K562 (cell line): Measurements from ENCODE around the gene CNGA3. TPM values are rescaled to one million over a fixed set of nuclear protein-coding genes. Genes with fewer than 3 reads are reported as not detected.

Source experiments
- ATAC-seq: fragments of 200-7000 bp; cut with Tn5 transposase; 3 replicates; pipeline ENCODE4 v1.9.1; 2020; ENCODE audit warnings: moderate library complexity
- BruUV-seq: library from RNA; stranded (reverse); fragments of 400-500 nt; replicated peaks from 2 replicates; lab custom pipeline; 2021; lab: Mats Ljungman, UMichigan
- CTCF ChIA-PET: fragments of 300-600 bp; formaldehyde crosslinking; extraction: SDS; loops from one replicate; lab custom pipeline; 2021; ENCODE audit warnings: low intra/inter-chr PET ratio; lab: Yijun Ruan, JAX
- POLR2A ChIA-PET: fragments of 300-600, 350-650 bp; sonication (Branson Sonifier 250); formaldehyde crosslinking; extraction: SDS; loops from one replicate; lab custom pipeline; 2021; ENCODE audit warnings: antibody characterized with exemption, inconsistent platforms; lab: Yijun Ruan, JAX
- DNase-seq, 4 experiments: peaks; one replicate each; pipeline versions ENCODE4 v3.0.0 to v3.0.0-alpha.2; 2011 to 2018; ENCODE audit warnings: low spot score in 3 of 4, mixed read lengths in 3 of 4; ENCODE audit errors: extremely low read depth in 1 of 4
- FAIRE-seq: peaks from 2 replicates; lab custom pipeline; 2011; peaks lifted over from hg19 to GRCh38; lab: Jason Lieb, UNC
- H2AFZ ChIP-seq: 2 replicates; pipeline ENCODE4 v1.6.0; 2011; ENCODE audit warnings: low read depth, low read length, control low read depth, inconsistent platforms
- H3K27ac ChIP-seq: fragments of 200-600 bp; 3 replicates; pipeline ENCODE4 v1.8.0; 2011; ENCODE audit warnings: low read depth, mild to moderate bottlenecking, control low read depth, inconsistent platforms, low read length, moderate library complexity, mixed read lengths; ENCODE audit errors: extremely low read depth
- H3K27me3 ChIP-seq, 2 experiments: fragments of 300-600 bp in 1 of 2; 2 replicates in 1 of 2; 3 replicates in 1 of 2; pipeline versions ENCODE4 v1.6.0 to v1.8.0; 2011; ENCODE audit warnings: inconsistent platforms in 2 of 2, low read length in 2 of 2, mild to moderate bottlenecking in 1 of 2, mixed read lengths in 1 of 2, moderate library complexity in 1 of 2; ENCODE audit not compliant: control insufficient read depth in 2 of 2, insufficient read depth in 2 of 2
- H3K36me3 ChIP-seq: fragments of 300-600 bp; 3 replicates; pipeline ENCODE4 v1.8.0; 2011; ENCODE audit warnings: mild to moderate bottlenecking, low read length, inconsistent platforms; ENCODE audit not compliant: control insufficient read depth, insufficient read depth
- H3K4me1 ChIP-seq, 2 experiments: fragments of 200-600 bp in 1 of 2; replicated peaks in 1 of 2; 2 replicates in 1 of 2; 3 replicates in 1 of 2; pipeline versions ENCODE4 v1.5.1 to v1.8.0; 2011; ENCODE audit warnings: inconsistent platforms in 2 of 2, low read length in 2 of 2, mild to moderate bottlenecking in 1 of 2, mixed read lengths in 1 of 2, moderate library complexity in 1 of 2; ENCODE audit not compliant: control insufficient read depth in 2 of 2, insufficient read depth in 2 of 2
- H3K4me2 ChIP-seq: 2 replicates; pipeline ENCODE4 v1.6.1; 2011; ENCODE audit warnings: low read length, control low read depth, inconsistent platforms, mixed read lengths; ENCODE audit not compliant: insufficient read depth
- H3K4me3 ChIP-seq: fragments of 200-600 bp; sonication (generic), shearing (Covaris generic); 2 replicates; pipeline ENCODE4 v1.5.1; 2016; ENCODE audit warnings: control low read depth, inconsistent platforms
- H3K79me2 ChIP-seq: fragments of 200-600 bp; 3 replicates; pipeline ENCODE4 v1.8.0; 2011; ENCODE audit warnings: low read length, inconsistent platforms; ENCODE audit not compliant: control insufficient read depth, insufficient read depth
- H3K9ac ChIP-seq, 2 experiments: 2 replicates each; pipeline versions ENCODE4 v1.6.0 to v1.6.1; 2011; ENCODE audit warnings: low read depth in 2 of 2, low read length in 2 of 2, control low read depth in 1 of 2, inconsistent platforms in 1 of 2, mild to moderate bottlenecking in 1 of 2, mixed read lengths in 1 of 2; ENCODE audit not compliant: insufficient read depth in 1 of 2
- H3K9me1 ChIP-seq: one replicate; pipeline ENCODE4 v1.6.0; 2011; ENCODE audit warnings: inconsistent platforms, mild to moderate bottlenecking, low read length, moderate library complexity; ENCODE audit not compliant: control insufficient read depth, insufficient read depth
- H3K9me3 ChIP-seq: replicated peaks from 2 replicates; pipeline ENCODE4 v1.5.1; 2011; ENCODE audit warnings: low read depth, low read length, inconsistent platforms; ENCODE audit not compliant: control insufficient read depth, insufficient read depth
- H4K20me1 ChIP-seq: replicated peaks from 2 replicates; pipeline ENCODE4 v1.6.1; 2011; ENCODE audit warnings: low read length, inconsistent platforms, mixed read lengths; ENCODE audit not compliant: control insufficient read depth, insufficient read depth
- CCAR2 ChIP-seq: fragments of 200-400 bp; formaldehyde crosslinking; IDR thresholded peaks from 2 replicates; pipeline ENCODE4 v1.6.1; 2017; ENCODE audit warnings: mild to moderate bottlenecking, low read depth, low read length
- HNRNPLL ChIP-seq: fragments of 200-400 bp; formaldehyde crosslinking; IDR thresholded peaks from 2 replicates; pipeline ENCODE4 v1.6.1; 2017; ENCODE audit warnings: low read length, low read depth, mild to moderate bottlenecking; ENCODE audit not compliant: poor library complexity, severe bottlenecking
- IRF1 ChIP-seq: sonication (generic); formaldehyde crosslinking; IDR thresholded peaks from 2 replicates; pipeline ENCODE4 v1.8.0; 2022; ENCODE audit warnings: missing genetic modification reagents, mild to moderate bottlenecking, borderline replicate concordance
- MCM3 ChIP-seq: fragments of 450-650 bp; IDR thresholded peaks from 2 replicates; pipeline ENCODE4 v1.6.1; 2016
- RBFOX2 ChIP-seq: fragments of 200-400 bp; formaldehyde crosslinking; IDR thresholded peaks from 2 replicates; pipeline ENCODE4 v1.6.1; 2017; ENCODE audit warnings: low read depth, mild to moderate bottlenecking, low read length, moderate library complexity
- RCOR1 ChIP-seq, 2 experiments: IDR thresholded peaks; 2 replicates each; pipeline ENCODE4 v1.6.1; 2012; ENCODE audit warnings: low read depth in 2 of 2, low read length in 2 of 2, borderline replicate concordance in 1 of 2, improper control_type of control experiment in 1 of 2
- TCFL5 ChIP-seq: fragments of 250-450 bp; sonication (Bioruptor Pico); conservative IDR thresholded peaks from 2 replicates; pipeline ENCODE4 v1.6.1; 2021; ENCODE audit warnings: mild to moderate bottlenecking, moderate library complexity, matching md5 sums
- XRCC5 ChIP-seq: fragments of 200-400 bp; formaldehyde crosslinking; IDR thresholded peaks from 2 replicates; pipeline ENCODE4 v1.6.1; 2017; ENCODE audit warnings: low read depth, mild to moderate bottlenecking, low read length
- ZC3H8 ChIP-seq: fragments of 450-650 bp; IDR thresholded peaks from 2 replicates; pipeline ENCODE4 v1.6.1; 2017
- ZNF134 ChIP-seq: fragments of 250-450 bp; sonication (Bioruptor Pico); conservative IDR thresholded peaks from 2 replicates; pipeline ENCODE4 v1.4.0; 2020
- ZNF830 ChIP-seq: fragments of 250-450 bp; sonication (Bioruptor Pico); IDR thresholded peaks from 2 replicates; pipeline ENCODE4 v1.5.0; 2021; ENCODE audit warnings: mild to moderate bottlenecking
- WGBS: fragments of 100-300 bp; shearing (Covaris generic); methylation state at CpG from one replicate; pipeline ENCODE4 v1.1.6; 2016; ENCODE audit warnings: low coverage, mixed read lengths; ENCODE audit not compliant: insufficient coverage; ENCODE audit errors: missing lambda C conversion rate; 5-methylcytosine and 5-hydroxymethylcytosine counted together
- in situ Hi-C: fragments of 300-500 bp; cut with MboI; formaldehyde crosslinking; loops from 4 replicates; pipeline ENCODE4 v1.15.0; 2018; ENCODE audit warnings: inconsistent platforms, mixed read lengths
- intact Hi-C: fragments of 100-400 bp; cut with micrococcal nuclease; formaldehyde crosslinking; loops from 2 replicates; pipeline ENCODE4 v1.14.2; 2022
- polyA plus RNA-seq, 8 experiments: library from polyadenylated mRNA; depleted of rRNA in 4 of 8; stranded (reverse) in 5 of 8; unstranded in 3 of 8; fragments of >200 nt; fragmentation: Nextera tagmentation in 2 of 8; fragmentation: Illumina TruSeq in 1 of 8; extraction: Ambion mirVana in 2 of 8; extraction: Trizol in 1 of 8; gene quantifications; 2 replicates each; pipeline versions ENCODE4 v1.2.1 to v1.2.3, GENCODE V29; 2011 to 2014; ENCODE audit warnings: inconsistent platforms in 1 of 8, missing spikeins in 1 of 8
- total RNA-seq, 7 experiments: library from RNA; depleted of rRNA in 6 of 7; stranded (reverse); fragments of >200 nt in 6 of 7; fragmentation: Illumina TruSeq in 2 of 7; extraction: Trizol in 2 of 7; gene quantifications; 2 replicates each; pipeline versions ENCODE4 v1.2.1 to v1.2.3, GENCODE V29; 2011 to 2021; ENCODE audit warnings: low replicate concordance in 1 of 7
- TF ChIP-seq, protein P1 (sequence below): sonication (generic); formaldehyde crosslinking; IDR thresholded peaks from 2 replicates; pipeline ENCODE4 v1.8.1; 2023; ENCODE audit warnings: mild to moderate bottlenecking, missing genetic modification reagents, moderate library complexity
- TF ChIP-seq, protein P2 (sequence below): sonication (generic); formaldehyde crosslinking; IDR thresholded peaks from 2 replicates; pipeline ENCODE4 v1.8.1; 2023; ENCODE audit warnings: mild to moderate bottlenecking, missing genetic modification reagents
- TF ChIP-seq, protein P3 (sequence below): sonication (generic); formaldehyde crosslinking; IDR thresholded peaks from 2 replicates; pipeline ENCODE4 v1.9.0; 2022; ENCODE audit warnings: mild to moderate bottlenecking, missing genetic modification reagents

The CNGA3 gene
- total and polyA plus RNA-seq, 9 of the 15 experiments (the other 6 are each of a cell fraction or from before 2014, with no cell fraction given) = not detected

GRCh38 chr2:98382086-98382485 lies 35.8 kb downstream of the CNGA3 start:
- intact Hi-C loops (loop anchor here (10.0 kb wide), 3 partner anchors 637 to 787 kb away; no protein-coding TSS in a partner anchor), in situ Hi-C loops (loop anchor here (25.0 kb wide), 1 partner anchor 570 kb away; no protein-coding TSS in a partner anchor)
- TF ChIP-seq ZNF134 (CRISPR knock-in tag) = no peak
- TF ChIP-seq, protein P1, sequence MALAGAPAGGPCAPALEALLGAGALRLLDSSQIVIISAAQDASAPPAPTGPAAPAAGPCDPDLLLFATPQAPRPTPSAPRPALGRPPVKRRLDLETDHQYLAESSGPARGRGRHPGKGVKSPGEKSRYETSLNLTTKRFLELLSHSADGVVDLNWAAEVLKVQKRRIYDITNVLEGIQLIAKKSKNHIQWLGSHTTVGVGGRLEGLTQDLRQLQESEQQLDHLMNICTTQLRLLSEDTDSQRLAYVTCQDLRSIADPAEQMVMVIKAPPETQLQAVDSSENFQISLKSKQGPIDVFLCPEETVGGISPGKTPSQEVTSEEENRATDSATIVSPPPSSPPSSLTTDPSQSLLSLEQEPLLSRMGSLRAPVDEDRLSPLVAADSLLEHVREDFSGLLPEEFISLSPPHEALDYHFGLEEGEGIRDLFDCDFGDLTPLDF = no peak
- no peak for TF ChIP-seq XRCC5
- no peak for TF ChIP-seq ZC3H8
- no peak for TF ChIP-seq MCM3
- no peak for TF ChIP-seq HNRNPLL
- TF ChIP-seq CCAR2 = no peak
- no peak for TF ChIP-seq RCOR1 (IDR thresholded peaks at IDR 0.05; ENCODE audit: borderline replicate concordance in 1 of 2, low read depth in 2 of 2, low read length in 2 of 2)
- TF ChIP-seq, protein P2, sequence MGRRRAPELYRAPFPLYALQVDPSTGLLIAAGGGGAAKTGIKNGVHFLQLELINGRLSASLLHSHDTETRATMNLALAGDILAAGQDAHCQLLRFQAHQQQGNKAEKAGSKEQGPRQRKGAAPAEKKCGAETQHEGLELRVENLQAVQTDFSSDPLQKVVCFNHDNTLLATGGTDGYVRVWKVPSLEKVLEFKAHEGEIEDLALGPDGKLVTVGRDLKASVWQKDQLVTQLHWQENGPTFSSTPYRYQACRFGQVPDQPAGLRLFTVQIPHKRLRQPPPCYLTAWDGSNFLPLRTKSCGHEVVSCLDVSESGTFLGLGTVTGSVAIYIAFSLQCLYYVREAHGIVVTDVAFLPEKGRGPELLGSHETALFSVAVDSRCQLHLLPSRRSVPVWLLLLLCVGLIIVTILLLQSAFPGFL (CRISPR knock-in tag) = no peak
- TF ChIP-seq, protein P3, sequence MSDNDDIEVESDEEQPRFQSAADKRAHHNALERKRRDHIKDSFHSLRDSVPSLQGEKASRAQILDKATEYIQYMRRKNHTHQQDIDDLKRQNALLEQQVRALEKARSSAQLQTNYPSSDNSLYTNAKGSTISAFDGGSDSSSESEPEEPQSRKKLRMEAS (CRISPR knock-in tag) = no peak
- TF ChIP-seq RBFOX2 = no peak
- TF ChIP-seq ZNF830 (CRISPR knock-in tag) = no peak
- no peak for TF ChIP-seq IRF1 (CRISPR knock-in tag)
- no peak for TF ChIP-seq TCFL5 (CRISPR knock-in tag)
- ATAC-seq (no peak), DNase-seq (no peak), FAIRE-seq (no peak)
- Histone ChIP-seq H3K36me3 (no peaks in the 10 kb centered on the region), H4K20me1 (no peaks in the 10 kb centered on the region; the same call in 1 of the 2 replicates), H3K9me1 (peaks cover 3% of the 10 kb centered on the region), H3K4me2 (no peak overlapping the region), H3K27ac (no peak overlapping the region), H3K9ac (no peak overlapping the region), H3K27me3 (peaks cover 40 to 72% of the 10 kb centered on the region in 2 experiments), H3K9me3 (0 out of 2 replicates have a peak, but pooled peaks cover 2% of the 10 kb centered on the region), H3K4me1 (no peaks in the 10 kb centered on the region), H2AFZ (no peak overlapping the region), H3K4me3 (no peak overlapping the region), H3K79me2 (no peaks in the 10 kb centered on the region)
- ChIA-PET CTCF (no interaction called here), POLR2A (no interaction called here)
- BruUV-seq = no TSS peak
- WGBS = 7% methylated on average over 11 of the region's 11 CpGs
